Measurements from ENCODE around the gene TPH1.
A peak's percentile ranks its signal among the peaks of the same experiment; 100 is the strongest.

TPH1 gene

GRCh38 chr11:18036456-18036855, 9.6 kb downstream of the TPH1 start:
- no peaks in the 10 kb centered on the region for H3K9me3 ChIP-seq (ENCODE audit: control insufficient read depth, low read length)
- no peak overlapping the region for H3K4me3 ChIP-seq (ENCODE audit: insufficient read depth, low read depth, low read length, poor library complexity, severe bottlenecking)
- no peak for DNase-seq
- no peaks in the 10 kb centered on the region for H3K36me3 ChIP-seq (ENCODE audit: control insufficient read depth, insufficient read depth, low read length)
- no peaks in the 10 kb centered on the region for H3K4me1 ChIP-seq (ENCODE audit: control insufficient read depth, insufficient read depth, low read length, poor library complexity, severe bottlenecking)
- H3K27ac ChIP-seq (ENCODE audit: insufficient read depth, low read length, poor library complexity, severe bottlenecking): no peak overlapping the region
- no peaks in the 10 kb centered on the region for H3K27me3 ChIP-seq (replicated peaks; ENCODE audit: control insufficient read depth, insufficient read depth, low read length, poor library complexity, severe bottlenecking)

- Histone ChIP-seq H3K4me3 (ENCODE audit: insufficient read depth, low read depth, low read length, poor library complexity, severe bottlenecking) (no peak overlapping the region), H3K9me3 (ENCODE audit: control insufficient read depth, low read length) (no peaks in the 10 kb centered on the region), H3K27me3 (replicated peaks; ENCODE audit: control insufficient read depth, insufficient read depth, low read length, poor library complexity, severe bottlenecking) (no peaks in the 10 kb centered on the region), H3K4me1 (ENCODE audit: control insufficient read depth, insufficient read depth, low read length, poor library complexity, severe bottlenecking) (no peaks in the 10 kb centered on the region), H3K36me3 (ENCODE audit: control insufficient read depth, insufficient read depth, low read length) (no peaks in the 10 kb centered on the region), H3K27ac (ENCODE audit: insufficient read depth, low read length, poor library complexity, severe bottlenecking) (no peak overlapping the region)
- DNase-seq: no peak
Observed at GRCh38 chr11:18027475-18027874, 18.6 kb downstream of the TPH1 start.

- no peak overlapping the region for H3K4me3 ChIP-seq (ENCODE audit: insufficient read depth, low read depth, low read length, poor library complexity, severe bottlenecking)
Observed at GRCh38 chr11:18022419-18022818, 23.6 kb downstream of the TPH1 start.

GRCh38 chr11:18019650-18020049, 26.4 kb downstream of the TPH1 start:
- no peak for DNase-seq
- Histone ChIP-seq H3K36me3 (ENCODE audit: control insufficient read depth, insufficient read depth, low read length) (no peaks in the 10 kb centered on the region), H3K9me3 (ENCODE audit: control insufficient read depth, low read length) (no peaks in the 10 kb centered on the region), H3K4me3 (ENCODE audit: insufficient read depth, low read depth, low read length, poor library complexity, severe bottlenecking) (no peak overlapping the region), H3K27me3 (replicated peaks; ENCODE audit: control insufficient read depth, insufficient read depth, low read length, poor library complexity, severe bottlenecking) (no peaks in the 10 kb centered on the region), H3K27ac (ENCODE audit: insufficient read depth, low read length, poor library complexity, severe bottlenecking) (no peak overlapping the region), H3K4me1 (ENCODE audit: control insufficient read depth, insufficient read depth, low read length, poor library complexity, severe bottlenecking) (no peaks in the 10 kb centered on the region)

More at GRCh38 chr11:18022419-18022818, 23.6 kb downstream of the TPH1 start:
- no peaks in the 10 kb centered on the region for H3K4me1 ChIP-seq (ENCODE audit: control insufficient read depth, insufficient read depth, low read length, poor library complexity, severe bottlenecking)
- H3K27ac ChIP-seq (ENCODE audit: insufficient read depth, low read length, poor library complexity, severe bottlenecking): no peak overlapping the region
- no peaks in the 10 kb centered on the region for H3K9me3 ChIP-seq (ENCODE audit: control insufficient read depth, low read length)
- no peaks in the 10 kb centered on the region for H3K27me3 ChIP-seq (replicated peaks; ENCODE audit: control insufficient read depth, insufficient read depth, low read length, poor library complexity, severe bottlenecking)
- no peak for DNase-seq
- H3K36me3 ChIP-seq (ENCODE audit: control insufficient read depth, insufficient read depth, low read length): no peaks in the 10 kb centered on the region

GRCh38 chr11:18016789-18017188, 29.3 kb downstream of the TPH1 start:
- DNase-seq: no peak
- no peaks in the 10 kb centered on the region for H3K9me3 ChIP-seq (ENCODE audit: control insufficient read depth, low read length)
- H3K4me3 ChIP-seq (ENCODE audit: insufficient read depth, low read depth, low read length, poor library complexity, severe bottlenecking): no peak overlapping the region
- no peak overlapping the region for H3K27ac ChIP-seq (ENCODE audit: insufficient read depth, low read length, poor library complexity, severe bottlenecking)
- no peaks in the 10 kb centered on the region for H3K27me3 ChIP-seq (replicated peaks; ENCODE audit: control insufficient read depth, insufficient read depth, low read length, poor library complexity, severe bottlenecking)
- peaks cover 7% of the 10 kb centered on the region for H3K4me1 ChIP-seq (ENCODE audit: control insufficient read depth, insufficient read depth, low read length, poor library complexity, severe bottlenecking)
- H3K36me3 ChIP-seq (ENCODE audit: control insufficient read depth, insufficient read depth, low read length): no peaks in the 10 kb centered on the region

GRCh38 chr11:18014876-18015275, 31.2 kb downstream of the TPH1 start:
- Histone ChIP-seq H3K27ac (ENCODE audit: insufficient read depth, low read length, poor library complexity, severe bottlenecking) (no peak overlapping the region), H3K4me1 (ENCODE audit: control insufficient read depth, insufficient read depth, low read length, poor library complexity, severe bottlenecking) (peaks cover 7% of the 10 kb centered on the region), H3K4me3 (ENCODE audit: insufficient read depth, low read depth, low read length, poor library complexity, severe bottlenecking) (no peak overlapping the region), H3K9me3 (ENCODE audit: control insufficient read depth, low read length) (no peaks in the 10 kb centered on the region), H3K36me3 (ENCODE audit: control insufficient read depth, insufficient read depth, low read length) (no peaks in the 10 kb centered on the region), H3K27me3 (replicated peaks; ENCODE audit: control insufficient read depth, insufficient read depth, low read length, poor library complexity, severe bottlenecking) (no peaks in the 10 kb centered on the region)
- DNase-seq: no peak

GRCh38 chr11:18013790-18014507, 32.1 kb downstream of the TPH1 start:
- peak overlapping the region; percentile 81 for H3K4me3 ChIP-seq (ENCODE audit: insufficient read depth, low read depth, low read length, poor library complexity, severe bottlenecking)
- peak overlapping the region; percentile 78 for H3K27ac ChIP-seq (ENCODE audit: insufficient read depth, low read length, poor library complexity, severe bottlenecking)
- no peaks in the 10 kb centered on the region for H3K36me3 ChIP-seq (ENCODE audit: control insufficient read depth, insufficient read depth, low read length)
- H3K4me1 ChIP-seq (ENCODE audit: control insufficient read depth, insufficient read depth, low read length, poor library complexity, severe bottlenecking): peaks cover 7% of the 10 kb centered on the region
- no peaks in the 10 kb centered on the region for H3K27me3 ChIP-seq (replicated peaks; ENCODE audit: control insufficient read depth, insufficient read depth, low read length, poor library complexity, severe bottlenecking)
- no peaks in the 10 kb centered on the region for H3K9me3 ChIP-seq (ENCODE audit: control insufficient read depth, low read length)
- no peak for DNase-seq

- peak within 1 kb of the TSS; percentile 81 for H3K4me3 ChIP-seq (ENCODE audit: insufficient read depth, low read depth, low read length, poor library complexity, severe bottlenecking)
- peak within 1 kb of the TSS; percentile 78 for H3K27ac ChIP-seq (ENCODE audit: insufficient read depth, low read length, poor library complexity, severe bottlenecking)
- H3K9me3 ChIP-seq (ENCODE audit: control insufficient read depth, low read length): no peaks in the 10 kb centered on the region
- H3K4me1 ChIP-seq (ENCODE audit: control insufficient read depth, insufficient read depth, low read length, poor library complexity, severe bottlenecking): peaks cover 7% of the 10 kb centered on the region
- H3K27me3 ChIP-seq (replicated peaks; ENCODE audit: control insufficient read depth, insufficient read depth, low read length, poor library complexity, severe bottlenecking): no peaks in the 10 kb centered on the region
- DNase-seq: peak; percentile 89 to 93 (median 90)
- H3K36me3 ChIP-seq (ENCODE audit: control insufficient read depth, insufficient read depth, low read length): no peaks in the 10 kb centered on the region
Observed at GRCh38 chr11:18012906-18013781, 32.9 kb downstream of the TPH1 start, which contains the start of gene SERGEF. Gene SERGEF (minus strand): TSS chr11:18013047. CDS start chr11:18013010, 37 bp downstream.

- peak overlapping the region; percentile 78 for H3K27ac ChIP-seq (ENCODE audit: insufficient read depth, low read length, poor library complexity, severe bottlenecking)
- H3K36me3 ChIP-seq (ENCODE audit: control insufficient read depth, insufficient read depth, low read length): peaks cover 1% of the 10 kb centered on the region
- peak overlapping the region; percentile 81 for H3K4me3 ChIP-seq (ENCODE audit: insufficient read depth, low read depth, low read length, poor library complexity, severe bottlenecking)
- H3K4me1 ChIP-seq (ENCODE audit: control insufficient read depth, insufficient read depth, low read length, poor library complexity, severe bottlenecking): peaks cover 7% of the 10 kb centered on the region
- DNase-seq: peak in 1 of 3 donors; percentile 2
- no peaks in the 10 kb centered on the region for H3K9me3 ChIP-seq (ENCODE audit: control insufficient read depth, low read length)
- H3K27me3 ChIP-seq (replicated peaks; ENCODE audit: control insufficient read depth, insufficient read depth, low read length, poor library complexity, severe bottlenecking): no peaks in the 10 kb centered on the region
Observed at GRCh38 chr11:18012122-18012905, 33.8 kb downstream of the TPH1 start.
